SK-N-MC (cell line): ENCODE data around the gene ACOT4.
A peak's percentile ranks its signal among the peaks of the same experiment; 100 is the strongest.

Experiments used
- EZH2 ChIP-seq: fragments of 200-600 bp; sonication (generic); IDR thresholded peaks from one replicate; pipeline ENCODE4 v1.6.1; 2017; ENCODE audit warnings: antibody characterized with exemption
- POLR2AphosphoS5 ChIP-seq: IDR thresholded peaks from 2 replicates; pipeline ENCODE4 v1.6.1; 2012; ENCODE audit warnings: mild to moderate bottlenecking, low read depth, low read length, borderline replicate concordance

- TF ChIP-seq EZH2 (no peak), POLR2AphosphoS5 (peak; percentile 25; the same call in 1 of the 2 replicates)
Observed at GRCh38 chr14:73612339-73613045, 20.8 kb downstream of the ACOT4 start, which contains the start of gene ACOT6.
